ENCODE results near the gene GTF3C5. TPM values are rescaled to one million over a fixed set of nuclear protein-coding genes. Genes with fewer than 3 reads are reported as not detected.

Gene GTF3C5
- total RNA-seq, 2 experiments from 2014 or later: 49.0 to 52.4 TPM

DNA sequence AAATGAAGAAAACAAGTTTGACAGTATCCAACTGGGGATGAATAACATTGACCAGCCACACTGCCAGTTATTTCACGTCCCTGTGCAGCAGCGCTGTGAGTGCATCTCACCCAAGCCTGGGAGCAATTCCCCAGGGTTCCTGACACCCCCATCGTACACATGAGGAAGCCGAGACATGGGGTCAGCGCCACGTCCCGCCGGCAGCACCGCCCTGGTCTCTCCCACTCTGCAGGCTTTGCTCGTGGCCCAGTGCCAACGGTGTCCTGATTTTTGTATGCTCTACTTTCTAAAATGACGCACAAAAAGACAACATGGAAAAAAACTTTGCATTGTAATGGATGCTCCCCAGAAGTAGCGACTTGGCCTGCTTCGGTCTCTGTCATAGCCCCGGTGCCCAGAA, 14.3 kb downstream of the GTF3C5 start:
- CTCF ChIA-PET: no interaction called here
- H3K4me3 ChIP-seq (ENCODE audit: low read length): no peak overlapping the region
- no peak overlapping the region for H3K27ac ChIP-seq (ENCODE audit: low read depth in 1 of 2, low read length in 2 of 2)
- Mint-ChIP-seq H3K27me3 (no peaks in the 10 kb centered on the region), H3K4me3 (no peak overlapping the region), H3K9me3 (no peaks in the 10 kb centered on the region), H3K27ac (no peak overlapping the region), H3K36me3 (ENCODE audit: low read depth) (peaks cover 79% of the 10 kb centered on the region), H3K4me1 (ENCODE audit: low read depth) (no peaks in the 10 kb centered on the region)
- peaks cover 2% of the 10 kb centered on the region for H3K4me1 ChIP-seq (ENCODE audit: insufficient read depth, low read length)
- peaks cover 74% of the 10 kb centered on the region for H3K36me3 ChIP-seq (ENCODE audit: insufficient read depth, low read length)
- H3K9me3 ChIP-seq (ENCODE audit: control insufficient read depth in 1 of 2, insufficient read depth in 1 of 2, low read length in 2 of 2): no peaks in the 10 kb centered on the region
- no peak for TF ChIP-seq CTCF (IDR thresholded peaks at IDR 0.05)
- POLR2A ChIA-PET: no interaction called here
- H3K27me3 ChIP-seq (ENCODE audit: control insufficient read depth in 1 of 2, insufficient read depth in 2 of 2, low read length in 2 of 2): no peaks in the 10 kb centered on the region
- intact Hi-C loops (cut with DNase I, micrococcal nuclease): no loop called here
- DNase-seq (no peak), ATAC-seq (ENCODE audit: poor library complexity) (no peak)

- intact Hi-C loops (cut with DNase I, micrococcal nuclease): no loop called here
- no peaks in the 10 kb centered on the region for H3K9me3 ChIP-seq (ENCODE audit: control insufficient read depth in 1 of 2, insufficient read depth in 1 of 2, low read length in 2 of 2)
- ChIA-PET CTCF (no interaction called here), POLR2A (interaction anchor here (0.6 kb wide), 1 partner anchor 66 kb away, joined by 3 read pairs; no protein-coding TSS in a partner anchor)
- no peaks in the 10 kb centered on the region for H3K27me3 ChIP-seq (ENCODE audit: control insufficient read depth in 1 of 2, insufficient read depth in 2 of 2, low read length in 2 of 2)
- Mint-ChIP-seq H3K27me3 (no peaks in the 10 kb centered on the region), H3K4me1 (ENCODE audit: low read depth) (no peaks in the 10 kb centered on the region), H3K9me3 (no peaks in the 10 kb centered on the region), H3K36me3 (ENCODE audit: low read depth) (peaks cover 84% of the 10 kb centered on the region), H3K4me3 (no peak overlapping the region), H3K27ac (no peak overlapping the region)
- no peak overlapping the region for H3K4me3 ChIP-seq (ENCODE audit: low read length)
- no peak for TF ChIP-seq CTCF (IDR thresholded peaks at IDR 0.05)
- ATAC-seq (ENCODE audit: poor library complexity) (no peak), DNase-seq (no peak)
- H3K36me3 ChIP-seq (ENCODE audit: insufficient read depth, low read length): peaks cover 86% of the 10 kb centered on the region
- H3K27ac ChIP-seq (ENCODE audit: low read depth in 1 of 2, low read length in 2 of 2): no peak overlapping the region
- H3K4me1 ChIP-seq (ENCODE audit: insufficient read depth, low read length): peaks cover 2% of the 10 kb centered on the region
Measured at GRCh38 chr9:133046196-133046899, 15.6 kb downstream of the GTF3C5 start.

DNA sequence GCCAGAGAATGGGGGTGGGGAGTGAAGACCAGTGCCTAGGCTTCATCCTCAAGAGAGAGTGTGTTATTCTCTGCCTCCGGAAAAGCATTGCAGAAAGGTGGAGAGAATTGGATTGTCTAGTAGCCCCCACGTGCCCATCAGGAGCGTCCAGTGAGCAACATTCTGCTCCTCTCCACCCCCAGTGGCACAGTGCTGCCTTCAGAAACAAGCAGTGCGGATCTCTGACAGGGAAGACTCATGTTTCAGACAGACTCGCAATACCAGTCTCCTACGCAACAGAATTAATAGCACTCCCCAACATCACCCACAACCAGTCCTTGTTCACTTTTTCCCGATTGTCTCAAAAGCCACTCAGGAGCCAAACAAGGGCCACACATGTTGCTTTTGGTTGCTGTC, 16.1 kb downstream of the GTF3C5 start:
- H3K9me3 ChIP-seq (ENCODE audit: control insufficient read depth in 1 of 2, insufficient read depth in 1 of 2, low read length in 2 of 2): no peaks in the 10 kb centered on the region
- no peak overlapping the region for H3K4me3 Mint-ChIP-seq
- intact Hi-C loops (cut with DNase I, micrococcal nuclease): no loop called here
- no peak overlapping the region for H3K27ac Mint-ChIP-seq
- H3K27me3 Mint-ChIP-seq: no peaks in the 10 kb centered on the region
- ChIA-PET CTCF (no interaction called here), POLR2A (no interaction called here)
- no peak for TF ChIP-seq CTCF (IDR thresholded peaks at IDR 0.05)
- no peak for ATAC-seq (ENCODE audit: poor library complexity)
- H3K4me1 ChIP-seq (ENCODE audit: insufficient read depth, low read length): peaks cover 2% of the 10 kb centered on the region
- peaks cover 84% of the 10 kb centered on the region for H3K36me3 Mint-ChIP-seq (ENCODE audit: low read depth)
- H3K4me1 Mint-ChIP-seq (ENCODE audit: low read depth): no peaks in the 10 kb centered on the region
- no peaks in the 10 kb centered on the region for H3K27me3 ChIP-seq (ENCODE audit: control insufficient read depth in 1 of 2, insufficient read depth in 2 of 2, low read length in 2 of 2)
- DNase-seq: no peak
- H3K27ac ChIP-seq (ENCODE audit: low read depth in 1 of 2, low read length in 2 of 2): no peak overlapping the region
- H3K4me3 ChIP-seq (ENCODE audit: low read length): no peak overlapping the region
- peaks cover 87% of the 10 kb centered on the region for H3K36me3 ChIP-seq (ENCODE audit: insufficient read depth, low read length)
- no peaks in the 10 kb centered on the region for H3K9me3 Mint-ChIP-seq
